ENCODE data around the gene NWD2. TPM values are rescaled to one million over a fixed set of nuclear protein-coding genes. Genes with fewer than 3 reads are reported as not detected.

The NWD2 gene
- total RNA-seq, 2 donors from 2014 or later, result not detected

GRCh38 chr4:37471971-37472370 is 227.4 kb downstream of the NWD2 start:
- Mint-ChIP-seq H3K4me1 (no peaks in the 10 kb centered on the region), H3K9me3 (no peaks in the 10 kb centered on the region), H3K27me3 (ENCODE audit: insufficient read depth) (no peaks in the 10 kb centered on the region), H3K27ac (no peak overlapping the region), H3K4me3 (no peak overlapping the region), H3K36me3 (ENCODE audit: low read depth) (no peaks in the 10 kb centered on the region)
- H3K9ac ChIP-seq (ENCODE audit: extremely low read depth, low read length, poor library complexity, severe bottlenecking), result no peak overlapping the region
- no peaks in the 10 kb centered on the region for H3K36me3 ChIP-seq (ENCODE audit: control insufficient read depth, insufficient read depth, low read length)
- WGBS, 2 experiments (ENCODE audit: insufficient coverage in 1 of 2, insufficient read length in 1 of 2), result 79 to 84% methylated on average over 4 to 5 of the region's 5 CpGs
- no peak overlapping the region for H3K4me3 ChIP-seq (ENCODE audit: low read length)
- no peak overlapping the region for H3K27ac ChIP-seq (ENCODE audit: low read depth, low read length)
- no peaks in the 10 kb centered on the region for H3K27me3 ChIP-seq (ENCODE audit: control insufficient read depth, insufficient read depth, low read length, poor library complexity, severe bottlenecking)
- H3K9me3 ChIP-seq (ENCODE audit: control insufficient read depth, low read length), result no peaks in the 10 kb centered on the region
- TF ChIP-seq, protein P1, sequence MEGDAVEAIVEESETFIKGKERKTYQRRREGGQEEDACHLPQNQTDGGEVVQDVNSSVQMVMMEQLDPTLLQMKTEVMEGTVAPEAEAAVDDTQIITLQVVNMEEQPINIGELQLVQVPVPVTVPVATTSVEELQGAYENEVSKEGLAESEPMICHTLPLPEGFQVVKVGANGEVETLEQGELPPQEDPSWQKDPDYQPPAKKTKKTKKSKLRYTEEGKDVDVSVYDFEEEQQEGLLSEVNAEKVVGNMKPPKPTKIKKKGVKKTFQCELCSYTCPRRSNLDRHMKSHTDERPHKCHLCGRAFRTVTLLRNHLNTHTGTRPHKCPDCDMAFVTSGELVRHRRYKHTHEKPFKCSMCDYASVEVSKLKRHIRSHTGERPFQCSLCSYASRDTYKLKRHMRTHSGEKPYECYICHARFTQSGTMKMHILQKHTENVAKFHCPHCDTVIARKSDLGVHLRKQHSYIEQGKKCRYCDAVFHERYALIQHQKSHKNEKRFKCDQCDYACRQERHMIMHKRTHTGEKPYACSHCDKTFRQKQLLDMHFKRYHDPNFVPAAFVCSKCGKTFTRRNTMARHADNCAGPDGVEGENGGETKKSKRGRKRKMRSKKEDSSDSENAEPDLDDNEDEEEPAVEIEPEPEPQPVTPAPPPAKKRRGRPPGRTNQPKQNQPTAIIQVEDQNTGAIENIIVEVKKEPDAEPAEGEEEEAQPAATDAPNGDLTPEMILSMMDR (conservative IDR thresholded peaks at IDR 0.05), result no peak
- DNase-seq, result no peak
- no peaks in the 10 kb centered on the region for H3K4me1 ChIP-seq (ENCODE audit: control insufficient read depth, insufficient read depth, low read length)

- H3K9ac ChIP-seq (ENCODE audit: extremely low read depth, low read length, poor library complexity, severe bottlenecking), result no peak overlapping the region
- no peak overlapping the region for H3K4me3 Mint-ChIP-seq
- H3K27ac ChIP-seq (ENCODE audit: low read depth, low read length), result no peak overlapping the region
- H3K4me1 ChIP-seq (ENCODE audit: control insufficient read depth, insufficient read depth, low read length), result no peaks in the 10 kb centered on the region
- no peaks in the 10 kb centered on the region for H3K36me3 ChIP-seq (ENCODE audit: control insufficient read depth, insufficient read depth, low read length)
- no peak overlapping the region for H3K4me3 ChIP-seq (ENCODE audit: low read length)
- no peak for DNase-seq
- H3K27me3 Mint-ChIP-seq (ENCODE audit: insufficient read depth), result no peaks in the 10 kb centered on the region
- 92 to 100% methylated on average over 1 to 2 of the region's 2 CpGs for WGBS, 2 experiments (ENCODE audit: insufficient coverage in 1 of 2, insufficient read length in 1 of 2)
- TF ChIP-seq, protein P1 (conservative IDR thresholded peaks at IDR 0.05), result no peak
- H3K4me1 Mint-ChIP-seq, result no peaks in the 10 kb centered on the region
- H3K9me3 ChIP-seq (ENCODE audit: control insufficient read depth, low read length), result no peaks in the 10 kb centered on the region
- H3K36me3 Mint-ChIP-seq (ENCODE audit: low read depth), result no peaks in the 10 kb centered on the region
- no peak overlapping the region for H3K27ac Mint-ChIP-seq
- no peaks in the 10 kb centered on the region for H3K9me3 Mint-ChIP-seq
- no peaks in the 10 kb centered on the region for H3K27me3 ChIP-seq (ENCODE audit: control insufficient read depth, insufficient read depth, low read length, poor library complexity, severe bottlenecking)
These were observed 229.3 kb downstream of the NWD2 start for GRCh38 chr4:37473807-37474206.

- Histone ChIP-seq H3K27me3 (ENCODE audit: control insufficient read depth, insufficient read depth, low read length, poor library complexity, severe bottlenecking) (no peaks in the 10 kb centered on the region), H3K4me1 (ENCODE audit: control insufficient read depth, insufficient read depth, low read length) (no peaks in the 10 kb centered on the region), H3K36me3 (ENCODE audit: control insufficient read depth, insufficient read depth, low read length) (no peaks in the 10 kb centered on the region), H3K9me3 (ENCODE audit: control insufficient read depth, low read length) (no peaks in the 10 kb centered on the region), H3K4me3 (ENCODE audit: low read length) (no peak overlapping the region), H3K27ac (ENCODE audit: low read depth, low read length) (no peak overlapping the region), H3K9ac (ENCODE audit: extremely low read depth, low read length, poor library complexity, severe bottlenecking) (no peak overlapping the region)
- DNase-seq, result no peak
- Mint-ChIP-seq H3K36me3 (ENCODE audit: low read depth) (no peaks in the 10 kb centered on the region), H3K9me3 (no peaks in the 10 kb centered on the region), H3K4me1 (no peaks in the 10 kb centered on the region), H3K27ac (no peak overlapping the region), H3K27me3 (ENCODE audit: insufficient read depth) (no peaks in the 10 kb centered on the region), H3K4me3 (no peak overlapping the region)
- TF ChIP-seq, protein P1 (conservative IDR thresholded peaks at IDR 0.05), result no peak
- WGBS, 2 experiments (ENCODE audit: insufficient coverage in 1 of 2, insufficient read length in 1 of 2), result 57 to 84% methylated on average over 1 of the region's 1 CpG
These were observed 230.5 kb downstream of the NWD2 start for GRCh38 chr4:37475087-37475486.
